Kidney capillary endothelial cell (primary cell): ENCODE data around the gene ADAMTS2.
"Not testable (repeated sequence)": the region's sequence is repeated elsewhere in the genome, so short reads cannot be mapped to it uniquely, and the experiment has no call there.

Experiments
- DNase-seq: peaks from one replicate; pipeline ENCODE4 v3.0.0-alpha.2; 2018; ENCODE audit warnings: low spot score

Gene ADAMTS2

GRCh38 chr5:179296150-179296821, 49.0 kb downstream of the ADAMTS2 start:
- DNase-seq, result no peak

DNA sequence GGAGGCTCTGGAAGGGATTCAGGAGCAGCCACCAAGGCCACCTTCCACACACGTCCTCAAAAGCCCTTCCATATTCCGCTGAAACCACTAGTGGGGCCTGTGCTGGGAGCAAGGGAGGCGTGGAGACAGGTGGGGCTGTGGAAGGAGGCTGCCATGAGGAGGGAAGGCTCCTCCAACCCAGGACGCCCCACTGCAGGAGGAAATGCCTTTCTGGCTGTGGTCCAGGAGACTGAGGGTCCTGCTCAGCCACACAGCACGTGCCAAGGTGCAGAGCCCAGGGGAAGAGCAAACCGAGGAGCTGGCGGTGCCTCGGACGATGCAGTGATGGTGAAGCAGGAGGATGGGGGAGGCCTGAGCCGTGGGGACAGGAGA, 49.5 kb downstream of the ADAMTS2 start:
- no peak for DNase-seq

GRCh38 chr5:179294891-179295777, 50.1 kb downstream of the ADAMTS2 start:
- DNase-seq, result no peak

DNA sequence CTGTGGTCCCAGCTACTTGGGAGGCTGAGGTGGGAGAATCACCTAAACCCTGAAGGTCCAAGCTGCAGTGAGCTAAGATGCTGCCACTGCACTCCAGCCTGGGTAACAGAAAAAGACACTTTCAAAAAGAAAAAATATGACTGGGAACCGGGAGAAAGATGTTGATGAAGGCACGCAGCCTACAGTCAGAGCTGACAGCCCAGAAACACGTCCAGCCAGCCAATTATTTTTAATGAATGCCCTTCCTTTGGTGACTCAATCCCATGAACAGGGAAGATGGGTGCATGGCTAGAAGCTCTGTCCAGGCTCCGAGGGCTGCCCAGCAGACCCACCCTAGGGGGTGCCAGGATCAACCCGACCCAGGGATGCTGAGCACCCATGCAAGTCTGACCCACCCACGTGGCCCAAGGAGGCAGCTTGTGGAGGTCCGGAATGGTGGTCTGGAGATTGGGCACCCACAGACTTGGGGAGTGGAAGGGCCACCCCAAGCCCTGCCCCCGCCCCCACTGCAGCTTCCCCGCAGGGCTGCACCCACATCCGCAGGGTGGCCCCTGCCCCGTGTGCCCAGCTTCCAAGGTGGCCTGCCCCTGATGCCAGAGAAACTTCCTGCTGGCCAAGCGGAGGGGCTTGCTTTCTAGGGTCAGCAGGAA, 51.0 kb downstream of the ADAMTS2 start:
- no peak for DNase-seq

DNA sequence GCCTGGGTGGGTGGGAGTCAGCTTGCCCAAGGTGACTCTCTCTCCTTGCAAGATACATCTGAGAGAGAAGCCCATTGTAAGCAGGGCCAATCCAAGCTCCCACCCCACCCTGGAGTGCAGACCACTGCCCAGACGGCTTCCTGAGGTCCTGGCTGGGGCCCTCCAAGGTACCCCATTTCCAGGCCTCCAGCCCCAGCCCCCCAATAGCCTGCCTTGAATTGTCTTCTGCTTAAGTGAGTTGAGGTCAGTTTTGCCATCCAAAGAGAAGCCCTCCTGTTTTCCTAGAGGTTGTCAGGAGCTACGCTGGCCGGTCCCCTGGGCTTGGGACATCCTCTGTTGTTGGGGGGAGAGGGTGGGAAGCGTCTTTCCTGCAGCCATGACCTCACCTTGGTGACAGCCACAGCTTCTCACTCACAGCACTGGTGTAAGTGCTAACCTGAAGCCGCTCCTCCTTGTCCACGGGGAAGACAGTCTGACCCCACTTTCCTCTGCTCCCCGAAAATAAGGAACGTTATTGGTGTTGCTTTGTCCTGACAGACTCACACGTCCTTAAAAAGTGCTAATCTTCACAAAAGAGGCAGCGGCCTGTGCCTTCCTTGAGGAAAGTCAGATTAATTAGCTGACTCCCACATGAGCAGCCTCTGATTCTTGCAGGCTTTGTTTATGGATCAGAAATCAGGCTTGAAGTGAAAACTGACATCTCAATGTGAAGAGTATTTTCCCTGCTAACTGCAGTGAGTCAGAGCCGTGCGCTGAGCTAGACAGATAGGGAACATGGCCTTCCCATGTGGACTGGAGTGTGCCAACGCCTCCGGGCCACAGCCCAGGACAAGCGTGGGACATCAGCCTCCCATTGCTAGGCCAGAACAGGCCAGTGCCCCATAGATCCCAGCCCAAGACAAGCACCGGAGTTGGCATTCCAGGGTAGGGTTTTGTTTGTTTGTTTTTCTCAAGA, 52.3 kb downstream of the ADAMTS2 start:
- no peak for DNase-seq

- DNase-seq, result no peak
Observed at GRCh38 chr5:179292202-179292601, 53.1 kb downstream of the ADAMTS2 start.

GRCh38 chr5:179290681-179291540, 54.4 kb downstream of the ADAMTS2 start:
- no peak for DNase-seq

DNA sequence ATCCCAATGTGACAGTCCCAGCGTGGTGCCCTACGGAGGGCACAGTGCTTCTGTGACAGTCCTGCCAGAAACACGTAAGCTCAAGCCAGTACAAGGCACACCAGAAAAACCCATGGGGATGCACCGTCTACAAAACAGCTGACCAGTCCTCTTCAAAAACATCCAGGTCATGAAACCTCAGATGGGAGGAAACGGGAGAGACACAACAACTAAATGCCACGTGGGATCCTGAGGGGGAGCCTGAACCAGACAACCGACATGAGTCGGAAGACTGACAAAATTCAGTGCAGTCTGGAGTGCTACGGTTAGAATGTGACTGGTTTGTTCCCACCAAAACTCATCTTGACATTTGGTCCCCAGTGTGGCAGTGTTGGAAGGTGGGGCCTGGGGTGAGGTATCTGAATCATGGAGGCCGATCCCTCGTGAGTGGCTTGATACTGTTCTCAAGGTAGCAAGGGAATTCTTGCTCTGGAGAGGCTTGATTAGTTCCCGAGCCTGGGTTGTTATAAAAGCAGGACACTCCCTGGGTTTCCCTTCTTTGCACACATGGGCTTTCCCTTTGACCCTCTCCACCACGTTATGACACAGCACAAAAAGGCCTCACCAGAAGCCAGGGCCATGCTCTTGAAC, 55.4 kb downstream of the ADAMTS2 start:
- DNase-seq, result no peak

- DNase-seq, result no peak
Observed at GRCh38 chr5:179288809-179289185, 56.5 kb downstream of the ADAMTS2 start.

DNA sequence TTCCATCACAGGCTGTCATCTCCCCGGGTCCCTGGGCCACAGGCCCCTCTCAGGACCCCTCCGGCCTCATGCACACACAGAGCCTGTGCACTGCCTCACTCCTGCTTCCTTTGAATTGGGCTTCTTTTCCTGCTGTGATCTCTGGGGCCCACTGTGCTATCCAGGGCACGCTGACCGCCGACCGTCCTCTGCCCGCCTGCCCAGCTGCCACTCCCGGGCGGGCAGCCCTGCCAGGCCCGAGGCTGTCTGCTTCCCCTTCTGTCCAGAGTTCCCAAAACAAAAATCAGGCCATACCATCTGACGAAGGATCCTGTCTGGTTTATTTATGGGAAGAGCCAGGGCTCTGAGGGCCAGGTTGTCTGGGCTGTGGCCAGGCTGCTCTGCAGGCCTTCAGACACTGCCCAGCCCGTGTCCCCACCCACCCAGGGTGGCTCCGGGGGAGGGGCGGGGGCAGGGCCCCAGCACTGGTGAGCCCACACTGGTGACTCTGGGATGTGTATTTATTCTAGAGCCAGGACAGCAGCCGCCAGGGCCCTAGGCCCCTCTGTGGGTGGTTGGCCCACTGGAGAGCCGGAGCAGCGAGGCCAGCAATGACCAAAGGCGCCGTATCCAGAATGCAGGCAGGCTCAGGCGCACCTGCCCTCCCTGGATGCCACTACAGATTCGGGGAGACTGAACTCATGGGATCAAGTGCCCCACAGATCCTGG, 57.0 kb downstream of the ADAMTS2 start:
- DNase-seq, result no peak

DNA sequence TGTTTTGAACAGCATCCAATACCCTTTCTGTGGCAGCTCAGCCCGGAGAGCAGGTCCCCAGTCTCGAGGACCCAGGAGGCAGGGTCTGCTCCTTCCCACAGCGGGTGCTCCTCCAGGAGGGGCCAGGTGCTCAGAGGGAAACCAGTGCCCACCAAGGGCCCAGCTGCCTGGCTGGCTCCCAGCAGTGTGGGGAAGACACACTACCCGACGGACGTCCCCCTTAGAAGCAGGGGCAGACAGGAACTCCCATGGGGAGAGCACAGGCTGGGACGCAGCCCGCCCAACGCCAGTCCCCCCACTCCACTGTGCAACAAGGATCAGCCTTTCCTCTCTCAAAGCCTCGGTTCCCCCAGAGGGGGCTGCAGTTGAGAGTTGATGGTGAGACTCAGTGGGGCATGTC, 57.6 kb downstream of the ADAMTS2 start:
- DNase-seq, result no peak

GRCh38 chr5:179287071-179287470, 58.2 kb downstream of the ADAMTS2 start:
- DNase-seq, result no peak

GRCh38 chr5:179285776-179286162, 59.5 kb downstream of the ADAMTS2 start:
- not testable (repeated sequence) for DNase-seq

DNA sequence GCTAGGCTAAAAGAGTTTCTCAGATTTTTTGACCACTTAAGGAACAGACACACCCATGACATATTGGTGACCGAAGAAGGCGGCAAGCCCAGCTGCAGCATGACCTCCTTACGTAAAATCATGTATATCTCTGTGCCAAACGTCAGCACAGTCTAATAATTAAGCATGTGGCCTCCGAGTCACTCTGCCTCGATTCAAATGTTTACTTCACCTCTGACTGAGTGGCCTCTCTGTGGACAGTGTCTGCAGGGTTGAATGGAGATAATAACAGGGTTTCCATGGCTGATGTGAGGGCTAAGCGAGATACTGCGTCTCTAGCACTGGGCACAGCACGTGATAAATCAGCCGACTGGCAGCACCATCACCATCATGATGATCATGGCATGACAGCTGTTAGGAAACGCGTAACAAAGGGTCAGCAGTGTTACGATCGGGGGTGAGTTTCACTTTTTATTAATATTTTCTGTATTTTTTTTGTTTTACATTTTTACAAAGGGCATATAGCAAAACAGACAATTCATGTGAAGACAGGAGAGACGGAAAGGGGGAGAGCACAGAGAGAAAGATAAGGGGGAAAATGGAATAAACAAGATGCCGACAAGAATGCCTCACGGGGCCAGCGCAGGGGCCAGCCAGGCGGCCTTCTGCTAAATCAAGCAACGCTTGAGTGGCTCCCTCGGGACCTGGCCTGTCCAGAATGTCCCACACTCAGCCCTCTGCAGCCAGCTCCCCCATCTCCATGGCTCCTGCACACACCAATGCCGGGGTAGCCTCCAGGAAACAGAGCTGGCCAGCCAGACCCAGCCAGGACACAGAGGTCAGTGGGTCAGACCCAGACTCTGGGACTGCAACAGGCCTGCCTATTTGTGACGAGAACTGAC, 60.3 kb downstream of the ADAMTS2 start:
- no peak for DNase-seq

GRCh38 chr5:179283908-179284307, 61.4 kb downstream of the ADAMTS2 start:
- not testable (repeated sequence) for DNase-seq

GRCh38 chr5:179281694-179282093, 63.6 kb downstream of the ADAMTS2 start:
- DNase-seq, result no peak

GRCh38 chr5:179280095-179280490, 65.2 kb downstream of the ADAMTS2 start:
- no peak for DNase-seq

GRCh38 chr5:179279347-179280094, 65.7 kb downstream of the ADAMTS2 start:
- DNase-seq, result no peak
